HG03103 (cell line): ENCODE results near the gene ANKRD13B.

Experiments
- ATAC-seq: cut with Tn5 transposase; IDR thresholded peaks from one replicate; pipeline ENCODE4 v1.9.1; 2021; ENCODE audit warnings: low read depth; ENCODE audit not compliant: unreplicated experiment

ANKRD13B gene

DNA sequence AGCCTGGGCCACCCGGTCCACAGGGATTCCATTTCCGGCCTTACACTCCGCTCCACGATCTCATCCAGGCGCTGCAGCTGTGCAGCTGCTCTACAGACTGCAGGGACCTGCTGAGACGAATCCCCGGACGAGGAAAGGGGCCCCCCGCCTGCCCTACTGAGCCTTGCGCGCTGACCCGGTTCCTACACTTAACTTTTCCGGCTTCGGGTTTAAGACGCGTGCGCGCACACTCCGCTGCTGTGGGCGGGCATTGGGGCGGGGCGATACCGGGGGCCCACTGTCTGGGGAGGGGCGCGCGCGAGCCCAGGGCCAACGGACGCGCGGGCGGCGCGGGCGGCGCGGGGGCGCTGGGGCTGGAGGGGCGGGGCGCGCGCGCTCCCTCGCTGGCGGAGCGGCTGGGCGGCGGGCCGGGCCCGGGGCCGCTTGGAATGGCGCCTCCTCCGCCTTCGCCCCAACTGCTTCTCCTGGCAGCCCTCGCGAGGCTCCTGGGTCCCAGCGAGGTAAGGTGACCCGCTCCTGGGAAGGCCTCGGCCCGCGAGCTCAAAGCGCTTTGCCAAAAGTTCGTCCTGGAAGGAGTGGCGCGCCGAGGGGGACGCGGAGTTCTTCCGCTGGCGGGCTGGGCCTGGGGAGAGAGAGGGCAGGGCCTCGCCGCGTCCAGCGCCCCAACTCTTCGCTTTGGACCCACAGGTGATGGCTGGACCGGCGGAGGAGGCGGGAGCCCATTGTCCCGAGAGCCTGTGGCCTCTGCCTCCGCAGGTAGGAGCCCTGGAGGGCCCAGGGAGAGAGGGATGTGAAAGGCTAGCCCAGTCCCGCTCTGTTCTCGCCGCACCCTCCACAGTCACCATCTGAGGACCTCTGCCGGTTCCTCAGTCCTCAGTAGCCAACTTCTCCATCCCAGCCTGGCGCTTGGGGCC, 24.3 kb upstream of the ANKRD13B start, which contains the start of gene TP53I13:
TSS of gene TP53I13 (plus strand) at position 371 of the 914 bp plus-strand sequence. CDS start at position 429, 58 bp downstream.
- ATAC-seq, result peak; percentile 37

DNA sequence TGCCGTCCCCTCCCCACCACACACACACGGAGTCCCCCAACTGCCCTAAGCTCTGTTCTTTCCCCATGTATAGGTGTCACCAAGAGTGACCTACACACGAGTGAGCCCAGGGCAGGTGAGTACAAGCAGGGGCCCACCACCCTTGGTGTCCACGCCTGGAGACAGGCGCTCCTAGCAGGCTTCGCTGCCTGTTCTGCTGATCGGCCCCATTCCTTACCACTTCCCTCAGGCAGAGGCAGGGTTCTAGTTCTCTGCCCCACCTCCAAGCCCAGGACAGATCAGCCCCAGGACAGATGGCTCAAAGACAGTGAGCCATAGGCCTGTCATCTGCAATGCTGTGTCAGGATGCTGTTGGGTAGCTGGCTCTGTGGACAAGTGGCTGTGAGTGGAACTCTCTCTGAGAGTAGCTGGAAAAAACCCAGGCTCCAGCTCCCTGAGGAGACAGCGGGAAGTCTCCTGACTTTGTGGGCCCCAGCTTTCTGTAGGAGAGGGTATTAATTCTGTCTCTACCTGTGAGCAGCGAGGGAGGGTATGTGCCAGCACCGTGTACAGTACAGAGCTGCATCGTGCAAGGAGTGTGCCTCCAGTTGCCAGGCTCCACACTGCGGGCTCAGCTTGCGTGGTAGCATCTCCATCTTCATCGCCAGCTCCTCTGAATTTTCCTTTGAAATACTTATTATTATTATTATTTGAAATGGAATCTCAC, 23.5 kb upstream of the ANKRD13B start:
- ATAC-seq, result no peak

DNA sequence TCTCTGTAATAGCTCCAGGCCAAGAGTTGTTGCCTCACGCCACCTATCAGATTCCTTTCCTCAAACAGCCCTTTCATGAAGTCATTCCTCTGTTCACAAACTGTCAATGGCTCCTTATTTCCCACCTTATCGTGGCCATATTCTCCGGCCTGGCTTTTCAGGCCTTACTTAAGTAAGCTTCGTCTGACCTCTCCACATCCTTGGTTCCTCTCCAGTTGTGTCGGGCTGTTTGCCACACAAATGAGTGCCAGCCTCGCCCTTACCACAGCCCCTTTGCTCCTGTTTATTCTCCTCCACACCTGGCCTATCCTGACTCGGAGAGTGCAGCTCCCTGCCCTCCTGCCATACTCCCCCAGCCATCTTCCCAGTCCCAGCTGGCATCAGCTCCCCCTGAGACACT, 22.4 kb upstream of the ANKRD13B start:
- no peak for ATAC-seq

DNA sequence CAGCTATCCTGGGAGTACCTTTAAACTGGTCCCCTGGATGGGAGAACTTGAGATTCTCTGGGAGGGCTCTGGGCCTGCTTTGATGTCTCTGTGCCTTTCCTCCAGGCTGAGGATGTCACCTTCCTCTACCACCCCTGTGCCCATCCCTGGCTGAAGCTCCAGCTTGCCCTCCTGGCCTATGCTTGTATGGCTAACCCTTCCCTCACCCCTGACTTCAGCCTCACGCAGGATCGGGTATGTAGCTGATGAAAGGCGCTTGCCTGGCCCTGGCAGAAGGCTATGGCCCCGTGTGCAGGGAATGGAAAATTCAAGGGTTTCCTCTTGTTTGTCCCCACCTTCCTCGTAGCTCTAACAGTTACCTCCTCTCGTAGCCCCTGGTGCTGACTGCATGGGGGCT, 21.4 kb upstream of the ANKRD13B start:
- no peak for ATAC-seq

DNA sequence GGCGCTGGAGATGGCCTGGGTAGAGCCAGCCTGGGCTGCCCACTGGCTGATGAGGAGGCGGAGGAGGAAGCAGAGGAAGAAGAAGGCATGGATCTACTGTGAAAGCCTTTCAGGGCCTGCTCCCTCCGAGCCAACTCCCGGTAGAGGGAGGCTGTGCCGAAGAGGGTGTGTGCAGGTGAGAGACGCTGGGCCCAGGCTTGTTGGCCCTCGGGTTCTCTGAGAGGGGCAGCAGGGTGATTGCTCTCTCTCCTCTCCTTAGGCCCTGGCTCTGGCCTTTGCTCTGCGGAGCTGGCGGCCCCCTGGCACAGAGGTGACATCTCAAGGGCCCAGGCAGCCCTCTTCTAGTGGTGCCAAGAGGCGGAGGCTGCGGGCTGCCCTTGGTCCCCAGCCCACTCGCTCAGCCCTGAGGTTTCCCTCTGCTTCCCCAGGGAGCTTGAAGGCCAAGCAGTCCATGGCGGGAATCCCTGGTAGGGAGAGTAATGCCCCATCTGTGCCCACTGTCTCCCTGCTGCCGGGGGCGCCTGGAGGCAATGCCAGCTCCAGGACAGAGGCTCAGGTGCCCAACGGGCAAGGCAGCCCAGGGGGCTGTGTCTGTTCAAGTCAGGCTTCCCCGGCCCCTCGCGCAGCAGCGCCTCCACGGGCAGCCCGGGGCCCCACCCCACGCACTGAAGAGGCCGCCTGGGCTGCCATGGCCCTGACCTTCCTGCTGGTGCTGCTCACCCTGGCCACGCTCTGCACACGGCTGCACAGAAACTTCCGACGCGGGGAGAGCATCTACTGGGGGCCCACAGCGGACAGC, 20.9 kb upstream of the ANKRD13B start:
- no peak for ATAC-seq

DNA sequence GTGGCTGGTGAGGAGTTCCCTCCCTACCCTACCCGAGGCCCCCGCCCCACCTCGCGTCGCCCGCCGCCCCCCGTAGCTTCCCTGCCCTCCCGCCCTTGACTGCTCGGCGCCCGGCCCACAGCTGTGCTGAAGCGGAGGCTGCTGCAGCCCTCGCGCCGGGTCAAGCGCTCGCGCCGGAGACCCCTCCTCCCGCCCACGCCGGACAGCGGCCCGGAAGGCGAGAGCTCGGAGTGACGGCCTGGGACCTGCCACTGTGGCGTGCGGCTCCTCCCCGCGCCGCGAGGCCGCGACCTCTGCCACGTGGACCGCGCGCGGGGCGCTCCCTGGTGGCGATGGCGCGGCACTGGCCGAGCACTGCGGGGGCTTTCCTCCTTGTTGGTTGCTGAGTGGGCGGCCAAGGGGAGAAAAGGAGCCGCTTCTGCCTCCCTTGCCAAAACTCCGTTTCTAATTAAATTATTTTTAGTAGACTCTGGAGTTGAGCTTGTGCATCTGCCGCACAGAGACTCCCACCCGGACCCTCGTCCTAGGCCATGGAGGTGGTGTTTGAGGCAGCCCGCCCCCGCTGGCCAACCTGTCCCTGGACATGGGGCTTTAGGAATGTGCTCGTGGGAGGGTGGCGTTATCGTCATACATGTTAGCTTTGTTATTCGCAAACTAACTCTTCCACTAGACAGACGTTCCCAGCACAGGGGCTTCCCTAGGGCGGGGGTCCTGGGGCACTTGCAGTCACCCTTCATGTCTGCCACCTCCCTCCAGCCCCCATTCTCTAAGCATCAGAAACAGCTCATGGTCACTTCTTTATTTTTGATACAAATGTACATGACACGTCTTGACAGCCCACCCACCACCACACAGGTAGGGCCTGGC, 20.0 kb upstream of the ANKRD13B start:
- ATAC-seq, result no peak

DNA sequence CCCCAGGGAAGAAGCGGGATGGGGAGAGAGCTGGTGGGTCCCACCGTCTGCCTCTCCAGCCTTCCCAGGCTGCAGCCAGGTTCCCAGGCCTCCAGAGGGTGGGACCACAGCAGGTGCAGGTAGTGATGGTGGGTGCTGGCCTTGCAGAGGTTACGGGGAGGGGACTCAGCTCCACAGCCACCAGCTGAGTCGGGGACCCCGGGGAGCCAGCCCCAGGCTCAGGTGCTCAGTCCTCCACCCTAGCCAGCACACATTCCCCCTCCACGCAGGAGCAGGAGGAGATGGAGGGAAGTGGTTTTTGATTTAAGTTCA, 19.4 kb upstream of the ANKRD13B start:
- ATAC-seq, result no peak

DNA sequence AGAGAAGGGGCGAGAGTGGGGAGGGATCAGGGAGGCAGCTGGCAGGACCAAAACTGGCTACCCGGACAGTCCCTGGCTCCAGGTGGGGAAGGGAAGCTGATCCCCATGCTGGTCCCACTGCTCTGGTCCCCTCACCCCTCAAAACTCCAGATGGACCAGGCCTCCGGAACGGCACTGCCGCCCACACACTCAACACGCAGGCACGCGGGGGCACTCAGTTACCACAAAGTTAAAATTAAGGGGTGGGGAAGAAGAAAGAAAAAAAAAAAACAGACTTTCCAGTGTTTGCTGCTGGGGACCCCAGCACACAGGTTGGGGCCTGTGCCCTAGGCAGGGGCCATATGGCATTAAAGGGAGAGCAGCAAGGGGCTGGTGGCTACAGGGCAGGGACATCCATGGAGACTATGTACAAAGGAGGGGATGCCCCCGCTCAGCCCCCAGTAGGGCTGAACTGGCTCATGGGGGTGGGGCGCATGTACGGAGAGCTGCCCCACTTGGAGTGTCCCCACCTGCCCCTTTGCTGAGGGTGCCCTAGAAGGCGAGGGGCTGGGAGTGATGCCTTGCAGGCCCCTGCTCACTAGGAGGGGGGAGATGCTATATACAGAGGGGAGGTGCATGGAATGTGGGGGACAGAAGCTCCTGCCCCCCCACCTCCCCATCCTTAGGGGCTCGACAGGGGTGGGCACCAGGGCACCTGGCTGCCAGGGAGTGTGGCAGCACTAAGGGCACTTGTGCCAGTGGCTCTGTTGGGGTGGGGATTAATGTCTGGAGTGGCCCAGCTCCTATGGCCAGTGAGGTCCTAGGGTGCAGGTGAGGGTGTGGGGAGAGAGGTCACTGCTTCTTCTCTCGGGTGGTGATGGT, 18.8 kb upstream of the ANKRD13B start:
- ATAC-seq, result no peak

DNA sequence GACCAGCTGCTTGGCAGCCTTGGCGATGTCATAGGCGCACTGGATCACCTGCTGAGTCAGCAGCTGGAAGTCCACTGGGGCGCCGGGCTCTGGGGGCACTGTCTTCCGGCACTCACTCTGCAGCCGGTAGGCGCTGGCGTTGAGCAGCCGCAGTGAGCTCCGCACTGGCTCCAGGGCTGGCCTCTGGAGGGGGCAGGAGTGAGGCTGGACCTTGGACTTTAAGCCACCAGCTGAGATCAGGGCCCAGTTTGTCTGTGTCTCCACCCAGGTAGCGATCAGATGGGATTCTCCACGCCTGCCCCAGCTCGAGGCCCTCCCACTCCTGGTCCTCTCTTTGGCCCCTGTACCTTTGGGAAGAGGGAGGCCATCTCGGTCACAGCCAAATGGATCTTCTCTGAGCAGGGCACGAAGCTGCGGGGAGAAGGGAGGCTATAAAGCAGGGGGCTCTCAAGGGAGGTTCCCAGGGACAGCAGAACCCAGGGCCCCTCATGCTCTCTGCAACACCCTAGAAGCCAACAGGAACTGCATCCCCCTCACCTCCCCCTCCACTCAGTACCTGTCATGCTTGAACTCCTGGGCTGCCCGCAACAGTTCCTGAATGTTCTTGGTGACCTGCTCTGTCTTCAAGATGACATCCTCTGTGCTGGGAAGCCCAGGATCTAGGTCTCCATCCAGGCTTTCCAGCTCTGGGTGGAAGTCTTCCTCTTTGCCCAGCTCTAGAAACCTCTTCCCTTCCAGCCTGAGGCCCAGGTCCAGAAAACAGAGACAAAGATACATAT, 18.0 kb upstream of the ANKRD13B start:
- ATAC-seq, result no peak

DNA sequence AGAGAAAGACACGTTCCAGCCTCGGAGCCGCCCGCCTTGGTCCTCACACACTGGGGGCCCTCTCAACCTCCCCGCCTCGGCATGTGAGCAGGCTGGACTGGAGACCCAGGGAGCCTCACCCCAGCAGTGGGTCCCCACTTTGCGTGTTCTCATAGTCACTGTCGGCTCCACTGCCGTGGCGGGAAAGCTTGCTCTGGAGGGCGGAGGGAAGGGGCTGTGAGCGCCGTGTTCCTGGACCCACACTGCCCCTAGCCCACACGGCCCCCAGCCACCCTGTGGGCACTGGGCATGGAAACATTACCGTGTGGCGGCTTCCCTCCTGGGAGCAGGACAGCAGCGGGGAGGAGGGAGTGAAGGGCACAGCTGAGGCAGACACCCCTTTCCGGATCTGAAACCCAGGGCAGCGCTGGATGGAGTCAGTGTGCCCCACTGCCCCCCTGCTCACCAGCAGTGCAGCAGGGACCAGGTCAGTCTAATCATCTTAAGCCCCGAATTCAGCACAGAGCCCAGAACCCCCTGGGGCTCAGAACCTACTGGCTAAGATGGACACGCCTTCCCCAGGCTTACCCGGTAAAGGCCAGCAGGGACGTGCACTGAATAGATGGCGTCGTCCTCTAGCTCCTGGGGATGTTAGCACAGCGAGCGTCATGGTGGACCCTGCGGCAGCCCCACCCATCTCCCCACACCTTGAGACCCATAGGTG, 17.3 kb upstream of the ANKRD13B start:
- no peak for ATAC-seq

DNA sequence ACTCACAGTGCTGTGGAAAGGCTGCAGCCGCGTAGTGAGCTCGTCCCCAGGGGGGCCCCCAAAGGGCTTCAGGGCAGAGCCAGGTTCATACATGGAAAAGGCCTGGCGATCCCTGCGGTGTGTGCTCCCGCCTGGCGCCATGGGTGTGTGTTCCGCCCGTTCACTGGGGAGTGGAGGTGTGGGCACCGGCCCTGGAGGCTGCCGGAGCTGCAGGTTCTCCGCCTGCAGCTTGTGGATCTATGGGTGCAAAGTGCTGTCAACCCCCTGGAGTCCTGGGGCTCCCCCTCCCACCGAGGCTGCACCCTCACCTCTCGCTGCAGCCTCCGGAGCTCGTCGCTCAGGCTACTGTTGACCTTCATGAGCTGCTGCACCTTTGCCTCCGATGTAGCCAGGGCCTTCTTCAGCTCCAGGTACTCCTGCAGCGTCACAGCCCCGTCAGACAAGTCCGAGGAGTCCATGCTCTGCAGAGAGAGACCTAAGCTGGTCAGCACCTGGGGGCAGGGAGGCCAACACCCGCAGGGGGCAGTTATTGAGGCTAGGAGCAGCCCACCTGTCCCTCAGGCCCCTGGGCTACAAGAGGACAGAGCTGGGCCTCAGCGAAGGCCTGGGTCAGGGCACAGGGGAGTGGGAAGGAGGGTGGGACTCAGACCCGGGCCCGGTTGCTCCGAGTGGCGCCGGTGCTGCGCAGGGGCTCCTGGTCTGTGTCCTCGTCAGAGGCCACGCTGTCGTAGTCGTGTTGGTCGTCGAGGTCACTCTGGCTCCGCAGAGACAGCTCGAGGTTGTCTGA, 16.5 kb upstream of the ANKRD13B start:
- no peak for ATAC-seq

DNA sequence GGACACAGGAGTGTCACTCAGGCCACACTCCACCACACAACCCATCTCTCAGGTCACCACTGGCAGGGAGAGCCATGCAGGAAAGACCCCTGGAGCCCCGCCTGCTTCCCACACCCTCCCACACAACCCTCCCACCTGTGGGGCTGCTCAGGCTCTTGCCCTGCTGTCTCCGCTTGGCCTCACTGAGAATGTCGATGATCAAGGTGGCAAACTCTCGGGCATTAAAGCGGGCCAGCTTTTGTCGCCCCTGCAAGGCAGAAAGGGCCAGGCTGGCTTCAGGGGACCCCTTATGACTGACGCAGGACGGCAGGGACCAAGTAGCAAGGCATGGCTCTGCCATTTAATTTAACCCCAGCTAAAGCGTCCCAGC, 15.9 kb upstream of the ANKRD13B start:
- ATAC-seq, result no peak

DNA sequence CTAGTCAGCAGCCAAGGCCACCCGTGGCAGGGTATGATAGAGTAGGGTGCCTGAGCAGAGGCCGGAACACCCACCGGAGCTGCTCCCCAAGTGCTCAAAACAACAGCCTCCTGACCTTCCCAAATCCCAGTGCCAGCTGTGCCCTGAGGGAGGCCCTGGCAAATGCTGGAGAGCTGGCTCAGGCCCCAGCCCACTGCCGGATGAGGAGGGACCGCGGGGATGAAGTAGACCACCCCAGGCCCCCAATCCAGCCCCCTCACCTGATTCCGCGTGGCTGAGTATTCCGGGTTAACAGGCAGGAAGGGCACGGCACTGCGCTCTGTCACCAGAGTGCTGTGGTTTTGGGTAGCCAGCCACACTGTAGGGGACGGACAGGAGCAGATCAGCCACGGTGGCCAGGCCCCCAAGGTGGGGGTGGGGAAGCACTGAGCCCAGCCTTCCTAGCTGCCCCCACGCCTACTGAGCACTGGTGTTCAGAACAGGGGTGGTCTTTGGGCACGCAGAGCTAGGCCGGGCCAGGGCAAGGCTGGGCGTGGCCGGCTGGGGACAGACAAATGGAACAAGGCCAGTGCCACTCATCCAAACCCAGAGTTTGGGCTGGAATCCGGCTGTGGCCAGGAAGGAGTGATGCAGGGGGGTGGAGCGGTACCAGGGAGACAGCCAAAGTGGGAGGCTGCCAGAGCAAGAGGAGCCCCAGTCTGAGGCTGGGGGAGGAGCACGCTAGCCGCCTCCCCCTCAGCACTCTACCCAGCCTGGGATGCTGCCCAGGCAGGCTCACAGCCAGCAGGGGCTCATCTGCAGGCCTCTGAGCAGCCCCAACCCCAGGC, 15.3 kb upstream of the ANKRD13B start:
- no peak for ATAC-seq

DNA sequence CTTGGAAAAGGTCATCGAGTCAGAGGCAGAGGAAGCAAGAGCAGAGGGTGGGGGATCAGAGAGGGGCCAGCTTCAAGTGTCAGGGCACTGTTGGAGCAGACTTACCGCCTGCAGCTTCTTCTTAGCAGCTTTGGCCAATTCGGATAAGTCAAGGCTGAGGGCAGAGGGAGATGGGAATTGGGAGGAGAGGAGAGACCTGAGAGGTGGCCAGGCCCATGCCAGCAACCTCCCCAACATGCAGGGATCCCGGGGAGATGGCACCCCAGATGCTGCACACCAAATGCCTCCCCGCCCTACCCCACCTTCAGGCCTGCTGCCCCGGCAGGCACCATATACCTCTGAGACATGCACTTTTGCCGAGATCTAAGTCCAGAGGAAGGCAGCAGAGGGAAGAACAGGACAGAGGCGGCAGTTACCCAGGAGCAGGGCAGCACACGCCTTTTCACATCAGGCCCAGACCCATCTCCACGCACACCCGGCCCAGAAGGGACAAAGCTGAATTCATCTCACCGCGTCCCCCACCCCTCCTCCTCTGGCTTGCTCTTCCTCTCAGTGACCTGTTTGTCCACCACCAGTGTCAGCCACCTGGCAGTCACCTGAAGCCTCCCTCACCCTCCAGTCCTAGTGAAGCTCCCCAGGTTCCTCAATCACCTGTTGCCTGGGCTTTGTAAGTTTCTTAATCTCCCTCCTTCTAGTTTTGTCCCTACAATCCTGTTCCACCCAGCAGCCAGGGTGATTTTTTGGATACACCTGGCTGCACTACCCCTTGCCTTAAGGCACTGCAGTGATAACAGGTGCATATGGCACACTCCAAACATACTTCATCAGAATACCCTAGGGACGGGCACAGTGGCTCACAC, 14.1 kb upstream of the ANKRD13B start:
- no peak for ATAC-seq
